WERI-Rb-1 (cell line): ENCODE results near the gene RAI1.
A peak's percentile ranks its signal among the peaks of the same experiment; 100 is the strongest.

Source experiments
- DNase-seq: peaks from one replicate; pipeline ENCODE4 v3.0.0-alpha.2; 2020
- H3K27ac ChIP-seq: fragments of 250-450 bp; sonication (Bioruptor Pico); 2 replicates; pipeline ENCODE4 v1.5.1; 2020; ENCODE audit warnings: mild to moderate bottlenecking, moderate library complexity
- H3K27me3 ChIP-seq: fragments of 250-450 bp; sonication (Bioruptor Pico); 2 replicates; pipeline ENCODE4 v1.5.1; 2021; ENCODE audit warnings: mild to moderate bottlenecking, low read depth, moderate library complexity; ENCODE audit not compliant: insufficient read depth, severe bottlenecking
- H3K36me3 ChIP-seq: fragments of 250-450 bp; sonication (Bioruptor Pico); 2 replicates; pipeline ENCODE4 v1.5.1; 2020; ENCODE audit warnings: mild to moderate bottlenecking, moderate library complexity
- H3K4me3 ChIP-seq: 2 replicates; pipeline ENCODE4 v1.5.1; 2011; ENCODE audit warnings: low read depth, mild to moderate bottlenecking, control low read depth, low read length
- H3K9me3 ChIP-seq: fragments of 250-450 bp; sonication (Bioruptor Pico); 2 replicates; pipeline ENCODE4 v1.5.1; 2021; ENCODE audit warnings: mild to moderate bottlenecking, moderate library complexity; ENCODE audit not compliant: severe bottlenecking
- TF ChIP-seq, protein P1 (sequence below): IDR thresholded peaks from 2 replicates; pipeline ENCODE4 v1.5.1; 2011; ENCODE audit warnings: low read depth, mild to moderate bottlenecking, control low read depth, inconsistent platforms, low read length

The RAI1 gene

DNA sequence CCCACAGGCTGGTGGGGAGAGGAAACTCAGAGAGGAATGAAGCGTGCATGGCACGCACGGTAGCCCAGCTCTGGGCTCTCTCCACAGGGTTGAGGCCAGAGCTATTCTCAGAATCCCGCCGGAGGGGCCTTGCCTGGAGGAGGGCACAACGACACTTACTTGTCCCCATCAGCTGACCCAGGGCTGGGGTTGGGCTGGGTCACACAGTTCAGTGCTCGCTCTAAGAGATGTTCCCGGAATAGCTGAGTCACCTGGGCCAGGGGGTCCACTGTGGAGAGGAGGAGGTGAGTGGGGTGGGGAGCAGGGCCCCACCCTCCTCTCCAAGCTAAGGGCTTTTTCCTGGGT is 133.8 kb downstream of the RAI1 start:
- Histone ChIP-seq H3K4me3 (no peak overlapping the region), H3K27ac (peak overlapping the region; percentile 26; the same call in 1 of the 2 replicates), H3K9me3 (no peaks in the 10 kb centered on the region), H3K36me3 (peaks cover 93% of the 10 kb centered on the region), H3K27me3 (no peaks in the 10 kb centered on the region)
- TF ChIP-seq, protein P1, sequence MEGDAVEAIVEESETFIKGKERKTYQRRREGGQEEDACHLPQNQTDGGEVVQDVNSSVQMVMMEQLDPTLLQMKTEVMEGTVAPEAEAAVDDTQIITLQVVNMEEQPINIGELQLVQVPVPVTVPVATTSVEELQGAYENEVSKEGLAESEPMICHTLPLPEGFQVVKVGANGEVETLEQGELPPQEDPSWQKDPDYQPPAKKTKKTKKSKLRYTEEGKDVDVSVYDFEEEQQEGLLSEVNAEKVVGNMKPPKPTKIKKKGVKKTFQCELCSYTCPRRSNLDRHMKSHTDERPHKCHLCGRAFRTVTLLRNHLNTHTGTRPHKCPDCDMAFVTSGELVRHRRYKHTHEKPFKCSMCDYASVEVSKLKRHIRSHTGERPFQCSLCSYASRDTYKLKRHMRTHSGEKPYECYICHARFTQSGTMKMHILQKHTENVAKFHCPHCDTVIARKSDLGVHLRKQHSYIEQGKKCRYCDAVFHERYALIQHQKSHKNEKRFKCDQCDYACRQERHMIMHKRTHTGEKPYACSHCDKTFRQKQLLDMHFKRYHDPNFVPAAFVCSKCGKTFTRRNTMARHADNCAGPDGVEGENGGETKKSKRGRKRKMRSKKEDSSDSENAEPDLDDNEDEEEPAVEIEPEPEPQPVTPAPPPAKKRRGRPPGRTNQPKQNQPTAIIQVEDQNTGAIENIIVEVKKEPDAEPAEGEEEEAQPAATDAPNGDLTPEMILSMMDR, result no peak
- DNase-seq, result no peak

- H3K36me3 ChIP-seq, result peaks cover 93% of the 10 kb centered on the region
- no peak overlapping the region for H3K4me3 ChIP-seq
- H3K27ac ChIP-seq, result peak overlapping the region; percentile 26
- H3K9me3 ChIP-seq, result no peaks in the 10 kb centered on the region
- no peaks in the 10 kb centered on the region for H3K27me3 ChIP-seq
- TF ChIP-seq, protein P1, result no peak
- DNase-seq, result no peak
These were observed 134.4 kb downstream of the RAI1 start for GRCh38 chr17:17815436-17816200.

DNA sequence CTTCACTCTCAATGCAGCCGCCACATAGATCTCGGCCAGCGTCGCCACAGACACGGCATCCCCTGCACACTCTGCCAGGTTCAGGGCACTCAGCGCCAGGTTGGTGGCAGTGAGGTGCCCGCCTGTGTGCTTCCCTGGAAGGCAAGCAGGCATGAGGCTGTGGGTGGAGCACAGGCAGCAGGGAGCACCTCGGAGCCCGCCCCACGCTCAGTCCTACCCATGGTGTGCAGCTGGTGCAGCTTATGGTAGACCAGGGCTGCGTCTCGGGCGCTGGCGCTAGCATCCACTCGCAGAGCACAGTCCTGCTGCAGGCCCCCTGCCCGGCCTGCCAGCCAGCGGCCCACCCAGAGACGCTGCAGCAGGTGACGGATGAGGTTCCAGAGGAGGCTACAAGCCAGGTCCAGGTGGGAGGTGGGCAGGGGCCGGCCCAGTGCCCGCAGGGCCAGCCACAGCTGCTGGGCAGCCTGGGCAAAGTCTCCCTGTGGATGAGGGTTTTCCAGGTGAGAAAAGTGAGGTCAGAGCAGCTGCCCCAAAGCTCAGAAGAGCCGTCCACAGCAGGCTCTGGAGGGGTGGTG is 135.1 kb downstream of the RAI1 start:
- TF ChIP-seq, protein P1, result no peak
- no peaks in the 10 kb centered on the region for H3K9me3 ChIP-seq
- peaks cover 94% of the 10 kb centered on the region for H3K36me3 ChIP-seq
- peak overlapping the region; percentile 37 for H3K27ac ChIP-seq
- H3K27me3 ChIP-seq, result no peaks in the 10 kb centered on the region
- no peak for DNase-seq
- no peak overlapping the region for H3K4me3 ChIP-seq

- TF ChIP-seq, protein P1, result peak; percentile 16; the same call in 1 of the 2 replicates
- no peak for DNase-seq
- Histone ChIP-seq H3K27ac (peak overlapping the region; percentile 37), H3K9me3 (no peaks in the 10 kb centered on the region), H3K27me3 (no peaks in the 10 kb centered on the region), H3K36me3 (peaks cover 93% of the 10 kb centered on the region), H3K4me3 (no peak overlapping the region)
These were observed 135.7 kb downstream of the RAI1 start for GRCh38 chr17:17816831-17817551.

DNA sequence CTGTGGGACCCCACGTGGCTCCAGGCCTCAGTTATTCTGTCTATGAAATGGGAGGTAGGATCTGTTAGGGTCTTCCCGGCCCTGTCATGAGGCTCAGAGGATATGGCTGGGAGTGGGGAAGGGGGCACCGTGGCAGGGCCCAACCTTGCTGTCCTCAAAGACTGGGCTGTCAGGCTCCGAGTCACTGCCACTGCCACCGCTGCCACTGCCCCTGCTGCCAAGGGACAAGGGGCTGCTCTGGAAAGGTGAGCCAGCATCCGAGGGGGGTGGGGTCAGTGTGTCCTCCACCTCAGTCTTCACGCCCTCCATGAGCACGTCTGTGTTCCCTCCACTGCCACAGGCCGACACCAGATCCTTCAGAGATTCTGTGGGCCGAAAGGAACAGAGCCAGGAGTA is 136.3 kb downstream of the RAI1 start:
- H3K27ac ChIP-seq, result no peak overlapping the region
- peaks cover 93% of the 10 kb centered on the region for H3K36me3 ChIP-seq
- no peak for DNase-seq
- no peaks in the 10 kb centered on the region for H3K9me3 ChIP-seq
- no peak overlapping the region for H3K4me3 ChIP-seq
- no peaks in the 10 kb centered on the region for H3K27me3 ChIP-seq
- TF ChIP-seq, protein P1, result no peak
